Suprapubic skin (tissue), 4 donors: ENCODE data around the gene FOXRED1.

Experiments
- CTCF ChIP-seq, 2 donors: fragments of 200-600 bp in 1 of 2; fragments of 450-650 bp in 1 of 2; sonication (generic) in 1 of 2; IDR thresholded peaks; one replicate each; pipeline ENCODE4 v1.5.1; 2016 to 2019; ENCODE audit warnings: antibody characterized with exemption in 2 of 2, mild to moderate bottlenecking in 1 of 2, moderate library complexity in 1 of 2
- EP300 ChIP-seq: sonication (generic); formaldehyde crosslinking; IDR thresholded peaks from one replicate; pipeline ENCODE4 v1.6.1; 2017; ENCODE audit warnings: antibody characterized with exemption
- POLR2A ChIP-seq, 2 donors: fragments of 450-650 bp; IDR thresholded peaks; one replicate each; pipeline ENCODE4 v1.6.1; 2017; ENCODE audit warnings: antibody characterized with exemption in 2 of 2, mild to moderate bottlenecking in 2 of 2, moderate library complexity in 2 of 2
- POLR2AphosphoS5 ChIP-seq, 3 donors: sonication (generic); formaldehyde crosslinking; IDR thresholded peaks; one replicate each; pipeline ENCODE4 v1.6.1; 2017; ENCODE audit warnings: antibody characterized with exemption in 3 of 3

- TF ChIP-seq CTCF (IDR thresholded peaks at IDR 0.05), result no peak
- no peak for TF ChIP-seq POLR2A (IDR thresholded peaks at IDR 0.05)
- TF ChIP-seq EP300, result no peak
- no peak for TF ChIP-seq POLR2AphosphoS5 (IDR thresholded peaks at IDR 0.05)
Observed at GRCh38 chr11:126219547-126219946, 49.4 kb upstream of the FOXRED1 start.
